Measurements from ENCODE around the gene MYO7A.

MYO7A gene

DNA sequence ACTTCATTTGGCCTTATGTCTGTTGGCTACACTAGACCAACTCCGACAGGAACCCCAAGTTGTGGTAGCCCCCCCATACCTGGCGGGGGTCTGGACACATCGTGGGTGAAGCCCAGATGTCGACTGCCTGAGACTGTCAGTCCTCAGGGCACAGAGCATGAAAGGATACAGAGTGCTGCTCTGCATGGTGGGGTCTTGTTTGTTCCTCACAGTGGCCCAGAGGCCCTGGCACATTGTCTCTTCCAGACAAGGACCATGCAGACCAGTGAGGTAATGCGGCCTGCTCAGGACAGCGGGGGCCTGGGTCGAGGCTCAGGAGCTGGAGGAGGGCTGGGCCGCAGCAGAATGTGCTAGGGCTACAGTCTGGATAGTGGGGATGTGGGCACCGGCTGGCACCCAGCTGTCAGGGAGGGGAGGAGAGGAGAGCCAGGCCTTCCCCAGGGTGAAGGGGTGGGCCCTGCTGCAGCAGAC lies 46.6 kb upstream of the MYO7A start:
- no peaks in the 10 kb centered on the region for H3K9me2 ChIP-seq (replicated peaks; ENCODE audit: control insufficient read depth, low read length)
- no peaks in the 10 kb centered on the region for H3K9me3 ChIP-seq (ENCODE audit: control insufficient read depth, insufficient read depth, low read length)
- H3K4me3 ChIP-seq (ENCODE audit: low read length) = no peak overlapping the region
- no peak overlapping the region for H3K27ac ChIP-seq (ENCODE audit: low read depth, low read length)
- H4K20me1 ChIP-seq (ENCODE audit: control insufficient read depth, insufficient read depth, low read depth, low read length) = no peaks in the 10 kb centered on the region
- no peaks in the 10 kb centered on the region for H3K27me3 ChIP-seq (ENCODE audit: control insufficient read depth, low read length)
- TF ChIP-seq, protein P1, sequence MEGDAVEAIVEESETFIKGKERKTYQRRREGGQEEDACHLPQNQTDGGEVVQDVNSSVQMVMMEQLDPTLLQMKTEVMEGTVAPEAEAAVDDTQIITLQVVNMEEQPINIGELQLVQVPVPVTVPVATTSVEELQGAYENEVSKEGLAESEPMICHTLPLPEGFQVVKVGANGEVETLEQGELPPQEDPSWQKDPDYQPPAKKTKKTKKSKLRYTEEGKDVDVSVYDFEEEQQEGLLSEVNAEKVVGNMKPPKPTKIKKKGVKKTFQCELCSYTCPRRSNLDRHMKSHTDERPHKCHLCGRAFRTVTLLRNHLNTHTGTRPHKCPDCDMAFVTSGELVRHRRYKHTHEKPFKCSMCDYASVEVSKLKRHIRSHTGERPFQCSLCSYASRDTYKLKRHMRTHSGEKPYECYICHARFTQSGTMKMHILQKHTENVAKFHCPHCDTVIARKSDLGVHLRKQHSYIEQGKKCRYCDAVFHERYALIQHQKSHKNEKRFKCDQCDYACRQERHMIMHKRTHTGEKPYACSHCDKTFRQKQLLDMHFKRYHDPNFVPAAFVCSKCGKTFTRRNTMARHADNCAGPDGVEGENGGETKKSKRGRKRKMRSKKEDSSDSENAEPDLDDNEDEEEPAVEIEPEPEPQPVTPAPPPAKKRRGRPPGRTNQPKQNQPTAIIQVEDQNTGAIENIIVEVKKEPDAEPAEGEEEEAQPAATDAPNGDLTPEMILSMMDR (IDR thresholded peaks at IDR 0.05; ENCODE audit: low read depth, low read length, poor library complexity, severe bottlenecking) = no peak
- no peak for TF ChIP-seq EZH2phosphoT487 (IDR thresholded peaks at IDR 0.05; ENCODE audit: borderline replicate concordance, low read length)
- H3K4me1 ChIP-seq (ENCODE audit: control insufficient read depth, low read length) = peaks cover 10% of the 10 kb centered on the region
- no peaks in the 10 kb centered on the region for H3F3A ChIP-seq (ENCODE audit: control insufficient read depth, insufficient read depth)
- no peak overlapping the region for H3K4me2 ChIP-seq (ENCODE audit: low read length)
- no peaks in the 10 kb centered on the region for H3K79me2 ChIP-seq (ENCODE audit: control insufficient read depth, low read length)
- no peaks in the 10 kb centered on the region for H3K36me3 ChIP-seq (ENCODE audit: control insufficient read depth, low read length)

GRCh38 chr11:77081976-77082836 lies 45.8 kb upstream of the MYO7A start:
- Histone ChIP-seq H3K79me2 (ENCODE audit: control insufficient read depth, low read length) (no peaks in the 10 kb centered on the region), H3F3A (ENCODE audit: control insufficient read depth, insufficient read depth) (no peaks in the 10 kb centered on the region), H3K27me3 (ENCODE audit: control insufficient read depth, low read length) (no peaks in the 10 kb centered on the region), H3K4me3 (ENCODE audit: low read length) (no peak overlapping the region), H3K9me3 (ENCODE audit: control insufficient read depth, insufficient read depth, low read length) (no peaks in the 10 kb centered on the region), H3K4me1 (ENCODE audit: control insufficient read depth, low read length) (peaks cover 10% of the 10 kb centered on the region), H4K20me1 (ENCODE audit: control insufficient read depth, insufficient read depth, low read depth, low read length) (no peaks in the 10 kb centered on the region), H3K36me3 (ENCODE audit: control insufficient read depth, low read length) (no peaks in the 10 kb centered on the region), H3K4me2 (ENCODE audit: low read length) (no peak overlapping the region), H3K9me2 (replicated peaks; ENCODE audit: control insufficient read depth, low read length) (no peaks in the 10 kb centered on the region), H3K27ac (ENCODE audit: low read depth, low read length) (no peak overlapping the region)
- no peak for TF ChIP-seq EZH2phosphoT487 (IDR thresholded peaks at IDR 0.05; ENCODE audit: borderline replicate concordance, low read length)
- TF ChIP-seq, protein P1 (IDR thresholded peaks at IDR 0.05; ENCODE audit: low read depth, low read length, poor library complexity, severe bottlenecking) = no peak

- Histone ChIP-seq H3K27ac (ENCODE audit: low read depth, low read length) (no peak overlapping the region), H3K36me3 (ENCODE audit: control insufficient read depth, low read length) (no peaks in the 10 kb centered on the region), H3F3A (ENCODE audit: control insufficient read depth, insufficient read depth) (no peaks in the 10 kb centered on the region), H3K27me3 (ENCODE audit: control insufficient read depth, low read length) (no peaks in the 10 kb centered on the region), H3K9me2 (replicated peaks; ENCODE audit: control insufficient read depth, low read length) (no peaks in the 10 kb centered on the region), H3K4me1 (ENCODE audit: control insufficient read depth, low read length) (peaks cover 10% of the 10 kb centered on the region), H3K4me3 (ENCODE audit: low read length) (no peak overlapping the region), H3K79me2 (ENCODE audit: control insufficient read depth, low read length) (no peaks in the 10 kb centered on the region), H3K4me2 (ENCODE audit: low read length) (no peak overlapping the region), H3K9me3 (ENCODE audit: control insufficient read depth, insufficient read depth, low read length) (no peaks in the 10 kb centered on the region), H4K20me1 (ENCODE audit: control insufficient read depth, insufficient read depth, low read depth, low read length) (no peaks in the 10 kb centered on the region)
- TF ChIP-seq EZH2phosphoT487 (IDR thresholded peaks at IDR 0.05; ENCODE audit: borderline replicate concordance, low read length) = no peak
- TF ChIP-seq, protein P1 (IDR thresholded peaks at IDR 0.05; ENCODE audit: low read depth, low read length, poor library complexity, severe bottlenecking) = no peak
Measured at GRCh38 chr11:77082838-77083565, 45.0 kb upstream of the MYO7A start.
